A549 (cell line): ENCODE data around the gene USP12. TPM values are rescaled to one million over a fixed set of nuclear protein-coding genes. Genes with fewer than 3 reads are reported as not detected.

Experiments used
- ATAC-seq, 2 experiments: fragments of 200-7000 bp in 1 of 2; fragments of >200 bp in 1 of 2; cut with Nextera tagmentation in 1 of 2; cut with Tn5 transposase in 1 of 2; 3 replicates each; pipeline versions ENCODE4 v1.8.0 to v1.9.1; 2018 to 2020; ENCODE audit warnings: mild to moderate bottlenecking in 1 of 2, moderate library complexity in 1 of 2
- CTCF ChIA-PET: fragments of 300-600 bp; sonication (Branson Sonifier 250); formaldehyde crosslinking; extraction: SDS; loops from one replicate; lab custom pipeline; 2021; ENCODE audit warnings: antibody characterized with exemption, inconsistent platforms; lab: Yijun Ruan, JAX
- POLR2A ChIA-PET: fragments of 350-600 bp; formaldehyde crosslinking; extraction: SDS; loops from one replicate; lab custom pipeline; 2021; ENCODE audit warnings: antibody characterized with exemption, inconsistent platforms; lab: Yijun Ruan, JAX
- DNase-seq, 2 experiments: peaks; one replicate each; pipeline versions ENCODE4 v3.0.0 to v3.0.0-alpha.2; 2011 to 2016; ENCODE audit warnings: low read depth in 1 of 2, low spot score in 1 of 2
- FAIRE-seq: peaks from 2 replicates; lab custom pipeline; 2011; peaks lifted over from hg19 to GRCh38; lab: Jason Lieb, UNC
- H3K27ac ChIP-seq, 2 experiments: fragments of >200 bp; sonication (Bioruptor Twin); formaldehyde crosslinking; 3 replicates each; pipeline ENCODE4 v1.5.1; 2016 to 2017
- H3K4me1 ChIP-seq: fragments of >200 bp; sonication (Bioruptor Twin); formaldehyde crosslinking; 3 replicates; pipeline ENCODE4 v1.6.1; 2016
- H3K4me2 ChIP-seq: fragments of >200 bp; sonication (Bioruptor Twin); formaldehyde crosslinking; 3 replicates; pipeline ENCODE4 v1.6.1; 2016
- H3K4me3 ChIP-seq: fragments of >200 bp; sonication (Bioruptor Twin); formaldehyde crosslinking; 3 replicates; pipeline ENCODE4 v1.5.1; 2016
- H3K9me3 ChIP-seq: fragments of >200 bp; sonication (Bioruptor Twin); formaldehyde crosslinking; 3 replicates; pipeline ENCODE4 v1.6.1; 2016
- ATOH8 ChIP-seq: fragments of 250-450 bp; sonication (Bioruptor Pico); IDR thresholded peaks from 2 replicates; pipeline ENCODE4 v1.5.0; 2020; ENCODE audit warnings: low read depth, mild to moderate bottlenecking, moderate library complexity
- BHLHE40 ChIP-seq: IDR thresholded peaks from 2 replicates; pipeline ENCODE4 v1.6.1; 2012; ENCODE audit warnings: low read depth, low read length, inconsistent platforms
- CHD2 ChIP-seq: fragments of 150-350 bp; IDR thresholded peaks from 2 replicates; pipeline ENCODE4 v1.6.1; 2014; ENCODE audit warnings: low read length; ENCODE audit not compliant: partially characterized antibody
- CHD4 ChIP-seq: fragments of 200-600 bp; sonication (generic); IDR thresholded peaks from 2 replicates; pipeline ENCODE4 v1.6.1; 2016; ENCODE audit warnings: antibody characterized with exemption, mild to moderate bottlenecking, borderline replicate concordance
- E2F6 ChIP-seq: IDR thresholded peaks from 2 replicates; pipeline ENCODE4 v1.6.1; 2012; ENCODE audit warnings: low read depth, borderline replicate concordance
- EHF ChIP-seq: fragments of 250-450 bp; sonication (Bioruptor Pico); IDR thresholded peaks from 2 replicates; pipeline ENCODE4 v1.5.0; 2020; ENCODE audit warnings: mild to moderate bottlenecking
- EP300 ChIP-seq, 2 experiments: fragments of >200 bp; sonication (Bioruptor Twin); formaldehyde crosslinking; IDR thresholded peaks; 2 replicates in 1 of 2; 3 replicates in 1 of 2; pipeline ENCODE4 v1.6.1; 2016 to 2017
- ESRRA ChIP-seq: fragments of 150-350 bp; IDR thresholded peaks from 2 replicates; pipeline ENCODE4 v1.6.1; 2014; ENCODE audit warnings: mild to moderate bottlenecking, low read length, borderline replicate concordance
- FOSB ChIP-seq: fragments of 250-450 bp; sonication (Bioruptor Pico); IDR thresholded peaks from 2 replicates; pipeline ENCODE4 v1.5.0; 2020; ENCODE audit warnings: mild to moderate bottlenecking, moderate library complexity
- FOSL2 ChIP-seq, 2 experiments: fragments of 450-650 bp in 1 of 2; fragments of >200 bp in 1 of 2; sonication (Bioruptor Twin) in 1 of 2; formaldehyde crosslinking; IDR thresholded peaks; 2 replicates each; pipeline versions ENCODE4 v1.5.0 to v1.6.1; 2016 to 2020; ENCODE audit warnings: mild to moderate bottlenecking in 1 of 2, moderate library complexity in 1 of 2
- GATA3 ChIP-seq: IDR thresholded peaks from 2 replicates; pipeline ENCODE4 v1.6.1; 2012; ENCODE audit warnings: borderline replicate concordance
- HEYL ChIP-seq: fragments of 250-450 bp; sonication (Bioruptor Pico); IDR thresholded peaks from 2 replicates; pipeline ENCODE4 v1.8.0; 2021; ENCODE audit warnings: mild to moderate bottlenecking, moderate library complexity
- HOXB5 ChIP-seq: fragments of 250-450 bp; sonication (Bioruptor Pico); IDR thresholded peaks from 2 replicates; pipeline ENCODE4 v1.5.0; 2020; ENCODE audit warnings: mild to moderate bottlenecking, moderate library complexity
- JUNB ChIP-seq: fragments of >200 bp; sonication (Bioruptor Twin); formaldehyde crosslinking; IDR thresholded peaks from 2 replicates; pipeline ENCODE4 v1.6.1; 2016
- KDM1A ChIP-seq: fragments of 200-600 bp; sonication (generic); IDR thresholded peaks from 2 replicates; pipeline ENCODE4 v1.6.1; 2016; ENCODE audit warnings: low read depth, mild to moderate bottlenecking
- KDM5A ChIP-seq: fragments of 200-600 bp; sonication (generic); IDR thresholded peaks from 2 replicates; pipeline ENCODE4 v1.6.1; 2016; ENCODE audit warnings: antibody characterized with exemption, mild to moderate bottlenecking
- MAZ ChIP-seq: fragments of 150-350 bp; IDR thresholded peaks from 2 replicates; pipeline ENCODE4 v1.6.1; 2014; ENCODE audit warnings: antibody characterized with exemption, low read depth, low read length, borderline replicate concordance
- MYC ChIP-seq: IDR thresholded peaks from 2 replicates; pipeline ENCODE4 v1.6.1; 2012; ENCODE audit warnings: mild to moderate bottlenecking, inconsistent platforms, low read length, improper control_type of control experiment, borderline replicate concordance
- PHF8 ChIP-seq: fragments of 200-600 bp; sonication (generic); IDR thresholded peaks from 2 replicates; pipeline ENCODE4 v1.6.1; 2016; ENCODE audit warnings: low read depth, mild to moderate bottlenecking, antibody characterized with exemption, moderate library complexity, borderline replicate concordance
- POLR2A ChIP-seq: IDR thresholded peaks from 2 replicates; pipeline ENCODE4 v1.6.1; 2012; ENCODE audit warnings: mild to moderate bottlenecking, low read length
- POLR2AphosphoS2 ChIP-seq: conservative IDR thresholded peaks from 2 replicates; pipeline ENCODE4 v1.6.1; 2012; ENCODE audit warnings: low read length, improper control_type of control experiment, inconsistent platforms
- RARB ChIP-seq: fragments of 250-450 bp; sonication (Bioruptor Pico); IDR thresholded peaks from 2 replicates; pipeline ENCODE4 v1.8.0; 2021; ENCODE audit warnings: mild to moderate bottlenecking, moderate library complexity
- RCOR1 ChIP-seq: fragments of 150-350 bp; IDR thresholded peaks from 2 replicates; pipeline ENCODE4 v1.6.1; 2014; ENCODE audit warnings: antibody characterized with exemption, low read length, low read depth
- REST ChIP-seq: fragments of 200-600 bp; sonication (generic); IDR thresholded peaks from 2 replicates; pipeline ENCODE4 v1.6.1; 2016; ENCODE audit warnings: antibody characterized with exemption, mild to moderate bottlenecking, moderate library complexity
- RNF2 ChIP-seq: fragments of 200-600 bp; sonication (generic); IDR thresholded peaks from 2 replicates; pipeline ENCODE4 v1.6.1; 2016; ENCODE audit warnings: low read depth, mild to moderate bottlenecking, antibody characterized with exemption, moderate library complexity, borderline replicate concordance
- WGBS: methylation state at CpG from one replicate; pipeline ENCODE4 v1.1.6; 2017; ENCODE audit errors: missing lambda C conversion rate; 5-methylcytosine and 5-hydroxymethylcytosine counted together
- polyA plus RNA-seq, 4 experiments: library from polyadenylated mRNA; depleted of rRNA in 3 of 4; stranded (reverse); fragments of >200 nt; fragmentation: RNase III in 1 of 4; extraction: RNeasy Plus Mini Kit Qiagen cat#74134 plus additional on column Dnase treatment in 1 of 4; gene quantifications; 2 replicates in 3 of 4; 3 replicates in 1 of 4; pipeline ENCODE4 v1.2.3, GENCODE V29; 2011 to 2017

Gene USP12
- polyA plus RNA-seq, 2 of the 4 experiments (the other 2 are of a cell fraction) = 19.1 to 21.2 TPM

- ATAC-seq (no peak), DNase-seq (no peak), FAIRE-seq (no peak)
- POLR2A ChIA-PET = no interaction called here
- TF ChIP-seq RNF2 (no peak), HEYL (CRISPR knock-in tag) (no peak), KDM1A (no peak), CHD4 (no peak), EP300 (IDR thresholded peaks at IDR 0.05) (no peak), FOSB (no peak), GATA3 (no peak), PHF8 (no peak), MYC (no peak), BHLHE40 (no peak), KDM5A (no peak), HOXB5 (CRISPR knock-in tag) (no peak)
- 95% methylated on average over 3 of the region's 3 CpGs for WGBS
- no peak overlapping the region for H3K4me3 ChIP-seq
- no peak overlapping the region for H3K4me2 ChIP-seq
- CTCF ChIA-PET = interaction anchor here (1.2 kb wide), 1 partner anchor 11 kb away, joined by 3 read pairs; no protein-coding TSS in a partner anchor
- no peak overlapping the region for H3K27ac ChIP-seq
- 0 out of 3 replicates have a peak, but pooled peaks cover 4% of the 10 kb centered on the region for H3K4me1 ChIP-seq
- no peaks in the 10 kb centered on the region for H3K9me3 ChIP-seq
Measured at GRCh38 chr13:27118428-27119054, 53.1 kb downstream of the USP12 start.

GRCh38 chr13:27117952-27118351, 53.7 kb downstream of the USP12 start:
- ChIA-PET CTCF (no interaction called here), POLR2A (no interaction called here)
- FAIRE-seq = no peak
- WGBS = 72% methylated on average over 5 of the region's 5 CpGs
- Histone ChIP-seq H3K4me3 (no peak overlapping the region), H3K4me2 (no peak overlapping the region), H3K9me3 (no peaks in the 10 kb centered on the region), H3K4me1 (0 out of 3 replicates have a peak, but pooled peaks cover 4% of the 10 kb centered on the region), H3K27ac (no peak overlapping the region)
- no peak for DNase-seq
- ATAC-seq = no peak
- no peak for TF ChIP-seq MAZ
- no peak for TF ChIP-seq RCOR1

- no peak for ATAC-seq
- Histone ChIP-seq H3K27ac (no peak overlapping the region), H3K4me2 (no peak overlapping the region), H3K9me3 (no peaks in the 10 kb centered on the region), H3K4me3 (no peak overlapping the region), H3K4me1 (0 out of 3 replicates have a peak, but pooled peaks cover 4% of the 10 kb centered on the region)
- FAIRE-seq = no peak
- POLR2A ChIA-PET = no interaction called here
- TF ChIP-seq REST = no peak
- no peak for TF ChIP-seq FOSB
- TF ChIP-seq CHD4 = no peak
- TF ChIP-seq MAZ = no peak
- TF ChIP-seq KDM5A = no peak
- no peak for TF ChIP-seq JUNB
- no peak for TF ChIP-seq ESRRA
- no peak for TF ChIP-seq EHF (CRISPR knock-in tag)
- no peak for TF ChIP-seq RARB (CRISPR knock-in tag)
- TF ChIP-seq RNF2 = no peak
- TF ChIP-seq CHD2 = no peak
- no peak for TF ChIP-seq E2F6
- TF ChIP-seq POLR2A = no peak
- no peak for TF ChIP-seq FOSL2 (IDR thresholded peaks at IDR 0.05)
- no peak for TF ChIP-seq FOSL2 (CRISPR knock-in tag; IDR thresholded peaks at IDR 0.05)
- no peak for TF ChIP-seq POLR2AphosphoS2
- TF ChIP-seq ATOH8 = no peak
- WGBS = 27% methylated on average over 1 of the region's 1 CpG
- CTCF ChIA-PET = no interaction called here
- DNase-seq = no peak
Measured at GRCh38 chr13:27117158-27117557, 54.5 kb downstream of the USP12 start.
